MV-4-11 (cell line): ENCODE data around the gene OTOGL.

Experiments used
- DNase-seq: peaks from one replicate; lab custom pipeline; 2025; lab: John Stamatoyannopoulos, UW

Gene OTOGL

DNA sequence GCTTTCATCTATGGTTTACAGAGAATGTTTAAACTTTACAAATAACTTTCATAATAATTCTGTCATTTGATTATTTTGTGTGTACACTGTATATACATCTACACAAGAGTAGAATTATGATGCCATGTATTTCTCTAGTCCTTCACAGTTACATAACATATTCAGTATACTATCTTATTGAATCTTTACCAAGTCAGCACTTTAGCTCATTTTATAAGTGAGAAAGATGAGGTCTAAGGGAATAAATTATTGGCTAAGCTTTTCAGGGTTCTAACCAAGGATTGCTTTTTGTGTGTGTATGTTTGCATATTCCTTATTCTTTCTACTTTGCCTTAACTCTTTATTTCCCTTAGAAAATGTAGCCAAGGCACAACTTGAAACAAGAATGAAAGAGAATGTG lies 260.4 kb downstream of the OTOGL start:
- no peak for DNase-seq

DNA sequence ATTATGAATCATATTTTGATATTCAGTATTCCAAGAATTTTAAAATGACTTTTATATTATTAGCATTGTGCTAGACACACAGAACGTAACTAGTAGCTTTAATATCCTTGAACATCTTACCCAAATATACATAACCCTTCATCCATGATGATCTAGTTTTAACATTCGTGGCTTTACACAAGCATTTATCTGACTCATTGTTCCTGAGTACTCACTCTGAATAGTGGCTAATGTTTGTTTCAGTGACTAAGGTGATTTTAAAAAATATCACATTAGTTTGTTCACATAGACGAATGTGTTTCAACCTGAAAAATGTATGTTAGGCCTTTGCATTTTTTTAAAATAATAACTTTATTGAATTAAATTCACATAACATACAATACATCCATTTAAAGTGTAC lies 264.7 kb downstream of the OTOGL start:
- DNase-seq: no peak

GRCh38 chr12:80373666-80374065 lies 274.3 kb downstream of the OTOGL start:
- DNase-seq: no peak

- no peak for DNase-seq
Observed at GRCh38 chr12:80374615-80375014, 275.3 kb downstream of the OTOGL start.

DNA sequence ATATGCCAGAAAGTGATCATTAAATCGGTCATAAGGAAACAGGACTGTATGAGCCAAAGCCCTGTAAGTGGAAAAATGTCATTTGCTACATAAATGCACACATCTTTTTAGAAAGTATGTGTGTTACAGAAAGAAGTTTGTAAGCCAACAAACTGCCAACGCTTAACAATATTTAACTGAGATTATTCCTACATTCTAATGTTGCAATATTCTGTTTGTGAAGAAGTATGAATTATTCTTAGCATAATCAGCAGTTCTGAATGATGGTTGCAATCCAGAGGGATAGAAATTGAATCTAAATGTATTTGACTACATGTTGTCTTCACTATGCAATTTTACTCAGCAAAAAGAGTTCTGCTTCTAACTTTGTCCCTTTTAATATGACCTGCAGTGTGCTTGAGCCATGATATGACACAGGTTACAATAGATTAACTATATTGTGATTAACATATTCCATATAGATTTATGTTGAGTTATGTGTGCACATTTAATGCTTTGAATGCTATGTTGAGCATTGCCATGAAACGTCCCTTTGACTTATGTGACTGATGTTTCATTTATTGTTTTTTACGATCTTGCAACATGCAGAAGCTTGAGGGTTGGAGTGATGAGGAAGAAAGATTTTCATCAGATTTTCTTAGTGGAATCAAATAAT lies 277.9 kb downstream of the OTOGL start:
- no peak for DNase-seq

- no peak for DNase-seq
Observed at GRCh38 chr12:80381121-80381520, 281.8 kb downstream of the OTOGL start.

- no peak for DNase-seq
Observed at GRCh38 chr12:80382254-80382653, 282.9 kb downstream of the OTOGL start.

- DNase-seq: no peak
Observed at GRCh38 chr12:80400571-80400991, 301.2 kb downstream of the OTOGL start.

DNA sequence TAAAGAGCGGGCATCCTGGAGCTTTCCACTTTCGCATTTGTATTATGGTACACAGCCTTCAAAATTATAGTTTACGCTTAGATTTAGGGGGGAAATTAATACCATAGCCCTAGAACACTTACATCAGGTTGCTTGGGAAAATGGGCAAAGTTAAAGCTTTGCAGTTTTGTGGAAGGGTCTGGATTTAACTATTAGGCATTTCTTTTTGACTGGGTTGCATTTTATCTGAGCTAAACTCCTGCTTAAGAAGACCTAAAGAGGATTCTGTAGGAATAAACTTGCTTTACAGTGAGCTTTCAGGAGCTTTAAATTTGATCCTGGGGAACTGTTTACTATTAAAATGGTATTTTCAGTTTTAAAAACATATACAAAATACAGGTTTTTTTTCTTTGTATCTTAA lies 301.9 kb downstream of the OTOGL start:
- no peak for DNase-seq

- no peak for DNase-seq
Observed at GRCh38 chr12:80404629-80405028, 305.3 kb downstream of the OTOGL start.

DNA sequence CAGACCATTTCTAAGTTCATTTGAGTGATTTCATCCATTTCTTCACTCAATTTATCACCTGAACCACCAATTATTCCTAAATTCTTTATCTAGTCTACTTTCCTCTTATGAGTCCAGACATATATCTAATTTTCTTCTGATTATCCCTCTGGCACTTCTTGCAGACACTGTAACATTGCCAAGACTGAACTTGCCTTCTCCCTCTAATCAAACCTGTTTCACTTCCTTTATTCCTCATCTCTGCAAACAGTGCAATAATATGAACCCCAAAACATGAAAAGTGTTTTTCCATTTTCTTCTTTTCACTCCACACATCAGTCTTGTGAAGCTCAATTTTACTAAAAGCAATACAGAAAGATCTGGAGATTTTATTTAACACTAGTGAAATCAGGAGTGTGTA lies 306.9 kb downstream of the OTOGL start:
- no peak for DNase-seq

DNA sequence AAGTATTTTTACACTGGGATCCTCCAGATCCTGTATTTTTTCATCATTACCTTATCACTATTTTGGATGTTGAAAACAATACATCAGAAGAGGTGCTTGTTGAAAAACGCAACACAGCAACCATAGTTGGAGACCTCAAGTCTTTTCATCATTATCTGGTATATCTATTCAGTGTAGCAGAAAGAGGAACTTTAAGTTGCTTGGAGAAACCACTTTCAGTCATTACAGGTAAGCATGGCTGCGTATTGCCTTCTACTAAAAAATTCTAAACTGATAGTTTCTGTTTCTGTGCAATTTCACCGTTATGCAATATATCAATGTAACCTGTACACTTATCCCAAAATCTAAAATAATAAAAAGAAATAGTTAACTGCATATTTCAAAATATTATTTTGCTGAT lies 312.4 kb downstream of the OTOGL start:
- DNase-seq: no peak

DNA sequence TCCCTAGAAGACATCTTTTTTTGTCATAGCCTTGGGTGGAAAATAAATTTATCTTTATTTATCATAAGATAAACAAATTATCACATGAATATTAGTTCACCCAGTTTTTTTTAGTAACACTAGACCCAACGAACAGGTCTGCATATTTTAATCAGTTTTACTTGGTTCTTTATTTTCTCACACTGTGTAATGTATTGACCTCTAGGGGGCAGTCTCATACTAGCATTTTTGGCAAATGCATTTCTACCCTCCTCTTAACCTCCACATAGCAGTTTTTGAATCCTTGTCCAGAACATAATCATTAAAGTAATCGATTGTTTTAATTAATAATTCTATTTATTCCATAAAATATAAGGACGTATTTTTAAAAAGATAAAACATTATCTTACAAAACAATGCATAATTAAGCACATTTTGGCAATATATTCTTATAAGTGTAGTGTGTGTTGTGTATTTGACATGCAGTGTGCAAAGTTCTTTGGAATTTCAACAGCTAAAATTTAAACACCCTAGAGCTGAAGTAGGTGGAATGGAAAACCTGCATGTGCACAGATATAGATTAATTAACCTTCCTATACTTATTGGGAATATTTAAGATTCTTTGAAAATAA lies 313.1 kb downstream of the OTOGL start:
- DNase-seq: peak; percentile 45

GRCh38 chr12:80413462-80413861 lies 314.1 kb downstream of the OTOGL start:
- DNase-seq: no peak

GRCh38 chr12:80415466-80415865 lies 316.1 kb downstream of the OTOGL start:
- no peak for DNase-seq

DNA sequence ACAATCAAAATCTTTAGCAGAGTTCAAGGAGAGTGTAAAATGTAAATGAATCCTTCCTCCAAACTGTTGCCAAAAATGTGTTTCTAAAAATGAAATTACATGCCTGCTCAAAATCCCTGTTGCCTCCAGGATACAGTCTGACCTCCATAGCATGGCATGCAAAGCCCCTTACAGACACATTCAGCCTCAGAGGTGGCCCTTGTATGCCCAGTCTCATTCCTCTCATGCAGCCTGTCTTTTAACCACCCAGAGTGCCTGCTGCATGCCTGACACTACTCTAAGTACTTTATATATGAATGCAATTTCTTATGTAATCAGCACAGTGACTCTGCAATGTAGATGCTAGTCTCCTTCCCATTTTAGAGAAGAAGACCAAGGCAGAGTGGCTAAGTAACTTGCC lies 320.3 kb downstream of the OTOGL start:
- no peak for DNase-seq

DNA sequence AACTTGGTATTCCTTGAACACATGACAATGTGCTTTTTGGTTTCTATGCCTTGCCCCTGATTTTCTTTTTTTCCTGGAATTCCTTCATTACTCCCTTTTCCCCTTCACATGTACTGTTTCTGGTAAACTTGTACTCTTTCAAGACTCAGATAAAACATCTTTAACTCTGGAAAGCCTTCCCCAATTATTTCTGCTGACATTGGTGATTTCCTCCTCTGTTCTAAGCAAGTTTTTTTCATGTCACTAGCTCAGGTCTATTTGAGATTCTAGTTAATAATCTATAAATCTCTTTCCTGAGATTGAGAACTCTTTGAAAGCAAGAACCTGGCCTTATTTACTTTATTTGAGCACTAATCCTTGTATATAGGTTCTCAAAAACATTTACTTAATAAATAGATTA lies 320.7 kb downstream of the OTOGL start:
- no peak for DNase-seq

DNA sequence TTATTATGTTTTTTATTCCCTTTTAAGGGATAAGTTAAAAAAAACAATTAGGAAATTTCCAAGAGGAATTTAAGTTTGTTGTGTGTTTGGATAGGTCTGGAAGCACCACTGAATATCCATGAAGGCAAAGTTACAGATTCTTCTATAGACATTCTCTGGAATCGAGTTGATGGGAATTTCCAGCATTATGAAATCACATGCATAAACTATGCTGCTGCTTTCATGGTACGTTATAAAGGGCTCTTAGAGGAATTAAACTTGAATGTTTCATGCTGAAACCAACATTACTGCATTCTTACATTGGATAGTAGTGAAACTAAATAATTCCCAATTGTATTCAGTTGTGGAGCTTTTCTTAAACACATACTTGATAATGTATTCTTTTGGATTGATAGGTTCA lies 323.2 kb downstream of the OTOGL start:
- no peak for DNase-seq
